Hepatic stellate cell (primary cell): ENCODE measurements around the gene OR5AL1.
"Not testable (repeated sequence)": the region's sequence is repeated elsewhere in the genome, so short reads cannot be mapped to it uniquely, and the experiment has no call there.

Experiments
- DNase-seq: peaks from one replicate; pipeline ENCODE4 v3.0.0; 2011; ENCODE audit warnings: low spot score

Gene OR5AL1

GRCh38 chr11:56412396-56412795 is at the start of gene OR5AL1:
Gene OR5AL1 (plus strand): TSS chr11:56412696.
- DNase-seq, result no peak

- no peak for DNase-seq
These were observed 37.2 kb upstream of the OR5AL1 start, which contains the start of gene OR8U1 for GRCh38 chr11:56375324-56375723. Gene OR8U1 (plus strand): TSS chr11:56375624. CDS start chr11:56375624, 0 bp downstream.

- DNase-seq, result no peak
These were observed 32.4 kb upstream of the OR5AL1 start for GRCh38 chr11:56380120-56380519.

GRCh38 chr11:56394381-56394780 is 18.1 kb upstream of the OR5AL1 start:
- DNase-seq, result no peak

- no peak for DNase-seq
These were observed 16.4 kb upstream of the OR5AL1 start for GRCh38 chr11:56396047-56396446.

GRCh38 chr11:56401858-56402461 is 10.5 kb upstream of the OR5AL1 start:
- not testable (repeated sequence) for DNase-seq

- no peak for DNase-seq
These were observed 8.1 kb upstream of the OR5AL1 start for GRCh38 chr11:56404393-56404792.

- no peak for DNase-seq
These were observed 1.7 kb upstream of the OR5AL1 start for GRCh38 chr11:56410801-56411200.

GRCh38 chr11:56453521-56453920 is 41.0 kb downstream of the OR5AL1 start:
- DNase-seq, result no peak

GRCh38 chr11:56457076-56457475 is 44.6 kb downstream of the OR5AL1 start:
- no peak for DNase-seq
